Esophagus squamous epithelium (tissue), 4 donors: ENCODE data around the gene TCF4.

Source experiments
- POLR2A ChIP-seq, 4 donors: fragments of 450-650 bp; IDR thresholded peaks; one replicate each; pipeline ENCODE4 v1.6.1; 2017; ENCODE audit warnings: antibody characterized with exemption in 4 of 4, mild to moderate bottlenecking in 4 of 4, moderate library complexity in 3 of 4
- TF ChIP-seq, protein P1 (sequence below), 6 experiments: fragments of 450-650 bp in 4 of 6; fragments of 200-600 bp in 2 of 6; sonication (generic) in 2 of 6; IDR thresholded peaks; one replicate each; pipeline ENCODE4 v1.5.1; 2016 to 2019; ENCODE audit warnings: antibody characterized with exemption in 6 of 6, mild to moderate bottlenecking in 4 of 6, moderate library complexity in 4 of 6

DNA sequence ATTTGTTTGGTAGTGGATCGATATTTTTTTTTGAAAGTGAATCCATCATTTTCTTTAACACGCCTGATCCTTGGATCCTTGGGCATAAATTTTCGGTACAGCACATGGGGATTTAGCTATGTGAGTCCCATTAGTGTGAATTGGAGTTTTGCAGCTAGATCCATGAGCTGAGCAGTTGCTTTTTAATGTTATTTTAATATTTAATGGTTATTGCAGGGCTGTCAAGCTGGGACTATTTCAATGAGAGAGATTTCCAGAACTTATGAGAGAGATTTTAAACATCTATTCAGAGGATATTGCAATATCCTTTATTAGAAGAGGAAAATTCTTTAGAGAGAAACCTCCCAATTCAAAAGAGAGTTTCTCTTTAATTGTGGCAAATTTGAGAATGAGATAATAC lies 35.6 kb upstream of the TCF4 start:
- TF ChIP-seq POLR2A (IDR thresholded peaks at IDR 0.05): no peak
- TF ChIP-seq, protein P1, sequence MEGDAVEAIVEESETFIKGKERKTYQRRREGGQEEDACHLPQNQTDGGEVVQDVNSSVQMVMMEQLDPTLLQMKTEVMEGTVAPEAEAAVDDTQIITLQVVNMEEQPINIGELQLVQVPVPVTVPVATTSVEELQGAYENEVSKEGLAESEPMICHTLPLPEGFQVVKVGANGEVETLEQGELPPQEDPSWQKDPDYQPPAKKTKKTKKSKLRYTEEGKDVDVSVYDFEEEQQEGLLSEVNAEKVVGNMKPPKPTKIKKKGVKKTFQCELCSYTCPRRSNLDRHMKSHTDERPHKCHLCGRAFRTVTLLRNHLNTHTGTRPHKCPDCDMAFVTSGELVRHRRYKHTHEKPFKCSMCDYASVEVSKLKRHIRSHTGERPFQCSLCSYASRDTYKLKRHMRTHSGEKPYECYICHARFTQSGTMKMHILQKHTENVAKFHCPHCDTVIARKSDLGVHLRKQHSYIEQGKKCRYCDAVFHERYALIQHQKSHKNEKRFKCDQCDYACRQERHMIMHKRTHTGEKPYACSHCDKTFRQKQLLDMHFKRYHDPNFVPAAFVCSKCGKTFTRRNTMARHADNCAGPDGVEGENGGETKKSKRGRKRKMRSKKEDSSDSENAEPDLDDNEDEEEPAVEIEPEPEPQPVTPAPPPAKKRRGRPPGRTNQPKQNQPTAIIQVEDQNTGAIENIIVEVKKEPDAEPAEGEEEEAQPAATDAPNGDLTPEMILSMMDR (IDR thresholded peaks at IDR 0.05): no peak
